ENCODE measurements around the gene CENPH.
"Not testable (repeated sequence)": the region's sequence is repeated elsewhere in the genome, so short reads cannot be mapped to it uniquely, and the experiment has no call there.

The CENPH gene, protein sequence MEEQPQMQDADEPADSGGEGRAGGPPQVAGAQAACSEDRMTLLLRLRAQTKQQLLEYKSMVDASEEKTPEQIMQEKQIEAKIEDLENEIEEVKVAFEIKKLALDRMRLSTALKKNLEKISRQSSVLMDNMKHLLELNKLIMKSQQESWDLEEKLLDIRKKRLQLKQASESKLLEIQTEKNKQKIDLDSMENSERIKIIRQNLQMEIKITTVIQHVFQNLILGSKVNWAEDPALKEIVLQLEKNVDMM

DNA sequence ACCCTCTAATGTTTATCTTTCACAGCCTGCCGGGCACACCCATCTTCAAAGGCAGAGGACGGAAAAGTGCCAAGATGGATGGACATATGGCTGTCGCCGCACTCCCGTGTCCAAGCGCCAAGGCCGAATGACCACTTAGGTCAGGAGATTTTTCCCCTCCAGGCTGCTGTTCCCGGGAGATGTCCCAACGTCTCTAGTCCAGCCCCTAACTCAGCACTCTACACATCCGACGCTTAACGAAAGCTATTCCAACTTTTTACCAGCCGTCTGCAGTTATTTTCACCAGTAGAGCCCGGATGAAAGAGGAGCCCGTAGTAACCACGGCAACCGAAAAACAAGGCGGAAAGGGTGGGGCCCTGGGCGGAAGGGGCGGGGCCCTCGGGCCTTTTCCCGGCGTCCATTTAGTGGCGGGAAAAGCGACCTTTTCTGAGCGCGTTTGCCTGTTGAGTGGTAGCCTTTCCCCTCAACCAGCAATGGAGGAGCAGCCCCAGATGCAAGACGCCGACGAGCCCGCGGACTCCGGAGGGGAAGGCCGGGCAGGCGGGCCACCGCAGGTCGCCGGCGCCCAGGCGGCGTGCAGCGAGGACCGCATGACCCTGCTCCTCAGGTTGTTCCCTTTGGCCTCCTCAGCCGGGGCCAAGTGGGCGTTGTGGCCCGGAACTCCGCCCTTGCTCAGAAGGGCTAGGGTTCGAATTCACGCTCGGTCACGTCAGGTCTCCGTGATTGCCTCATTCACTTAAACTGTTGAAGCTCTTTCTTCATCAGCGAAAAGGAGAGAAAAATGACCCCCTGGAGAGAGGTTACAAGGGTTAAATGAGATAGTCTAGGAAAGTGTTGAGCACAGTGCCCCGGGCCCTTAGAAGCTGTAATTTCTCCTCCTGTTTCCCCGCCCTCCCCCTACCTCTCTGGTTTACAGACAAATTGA is at the start of gene CENPH:
Gene CENPH (plus strand): TSS at position 422 of the 925 bp plus-strand sequence. CDS start 52 bp downstream, at position 474.
- peak; percentile 79 for DNase-seq (ENCODE audit: low spot score)

DNA sequence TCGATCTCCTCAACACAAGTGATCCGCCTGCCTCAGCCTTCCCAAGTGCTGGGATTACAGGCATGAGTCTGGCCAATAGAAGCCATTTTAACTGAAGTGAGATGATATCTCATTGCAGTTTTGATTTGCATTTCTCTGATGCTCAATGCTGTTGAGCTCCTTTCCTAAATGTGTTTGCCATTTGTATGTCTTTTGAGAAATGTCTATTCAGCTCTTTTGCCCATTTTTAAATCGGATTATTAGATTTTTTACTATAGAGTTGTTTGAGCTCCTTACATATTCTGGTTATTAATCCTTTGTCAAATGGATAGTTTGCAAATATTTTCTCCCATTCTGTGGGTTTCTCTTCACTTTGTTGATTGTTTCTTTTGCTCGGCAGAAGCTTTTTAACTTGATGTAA is 49.1 kb upstream of the CENPH start:
- DNase-seq (ENCODE audit: low spot score), result not testable (repeated sequence)

DNA sequence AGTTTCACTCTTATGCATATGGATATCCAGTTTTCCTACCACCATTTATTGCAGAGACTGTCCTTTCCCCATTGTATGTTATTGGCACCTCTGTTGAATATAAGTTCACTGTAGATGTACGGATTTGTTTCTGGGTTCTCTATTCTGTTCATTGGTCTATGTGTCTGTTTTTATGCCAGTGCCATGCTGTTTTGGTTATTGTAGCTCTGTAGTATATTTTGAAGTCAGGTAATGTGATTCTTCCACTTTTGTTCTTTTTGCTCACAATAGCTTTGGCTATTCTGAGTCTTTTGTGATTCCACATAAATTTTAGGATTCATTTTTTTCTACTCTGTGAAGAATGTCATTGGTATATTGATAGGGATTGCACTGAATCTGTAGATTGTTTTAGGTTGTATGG is 48.6 kb upstream of the CENPH start:
- no peak for DNase-seq (ENCODE audit: low spot score)

DNA sequence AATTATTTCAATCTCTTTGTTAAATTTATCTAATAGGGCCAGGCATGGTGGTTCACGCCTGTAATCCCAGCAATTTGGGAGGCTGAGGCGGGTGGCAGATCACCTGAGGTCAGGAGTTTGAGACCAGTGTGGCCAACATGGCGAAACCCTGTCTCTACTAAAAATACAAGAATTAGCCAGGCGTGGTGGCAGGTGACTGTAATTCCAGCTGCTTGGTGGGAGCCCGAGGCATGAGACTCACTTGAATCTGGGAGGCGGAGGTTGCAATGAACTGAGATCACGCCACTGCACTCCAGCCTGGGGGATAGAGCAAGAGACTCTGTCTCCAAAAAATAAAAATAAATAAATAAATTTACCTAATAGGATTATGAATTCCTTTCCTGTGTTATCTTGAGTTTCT is 40.8 kb upstream of the CENPH start:
- DNase-seq (ENCODE audit: low spot score), result not testable (repeated sequence)

DNA sequence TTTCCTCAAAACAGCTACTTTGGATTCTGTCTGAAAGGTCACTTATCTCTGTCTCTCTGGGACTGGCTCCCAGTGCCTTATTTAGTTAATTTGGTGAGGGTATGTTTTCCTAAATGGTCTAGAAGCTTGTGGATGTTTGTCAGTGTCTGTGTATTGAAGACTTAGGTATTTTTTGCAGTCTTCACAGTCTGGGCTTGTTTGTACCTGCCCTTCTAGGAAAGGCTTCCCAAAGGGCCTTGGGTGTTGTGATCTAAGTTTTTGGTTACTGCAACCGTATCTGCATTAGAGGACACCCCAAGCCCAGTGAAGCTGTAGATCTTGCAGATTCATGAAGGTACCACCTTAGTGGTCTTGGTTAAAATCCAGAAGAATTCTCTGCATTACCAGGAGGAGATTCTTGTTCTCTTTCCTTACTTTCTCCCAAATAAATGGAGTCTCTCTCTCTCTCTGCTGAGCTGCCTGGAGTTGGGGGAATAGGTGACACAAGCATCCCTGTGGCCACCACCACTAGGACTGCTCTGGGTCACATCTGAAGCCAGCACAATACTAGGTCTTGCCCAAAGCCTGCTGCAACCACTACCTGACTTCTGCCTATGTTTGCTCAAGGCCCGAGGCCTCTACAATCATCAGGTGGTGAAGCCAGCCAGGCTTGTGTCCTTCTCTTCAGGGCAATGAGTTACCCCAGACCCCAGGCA is 40.3 kb upstream of the CENPH start:
- DNase-seq (ENCODE audit: low spot score), result no peak

DNA sequence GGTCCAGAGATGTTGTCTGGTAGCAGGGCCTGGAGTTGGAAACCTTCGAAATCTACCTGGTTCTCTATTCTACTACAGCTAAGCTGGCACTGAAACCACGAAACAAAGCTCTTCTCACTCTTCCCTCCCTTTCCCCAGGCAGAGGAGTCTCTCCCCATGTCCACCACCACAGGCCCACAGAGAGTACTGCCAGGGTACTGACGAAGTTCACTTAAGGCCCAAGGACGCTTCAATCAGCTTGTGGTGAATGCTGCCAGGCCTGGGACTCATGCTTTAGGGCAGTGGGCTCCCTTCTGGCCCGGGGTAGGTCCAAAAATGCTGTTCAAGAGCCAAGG is 39.7 kb upstream of the CENPH start:
- DNase-seq (ENCODE audit: low spot score), result no peak

DNA sequence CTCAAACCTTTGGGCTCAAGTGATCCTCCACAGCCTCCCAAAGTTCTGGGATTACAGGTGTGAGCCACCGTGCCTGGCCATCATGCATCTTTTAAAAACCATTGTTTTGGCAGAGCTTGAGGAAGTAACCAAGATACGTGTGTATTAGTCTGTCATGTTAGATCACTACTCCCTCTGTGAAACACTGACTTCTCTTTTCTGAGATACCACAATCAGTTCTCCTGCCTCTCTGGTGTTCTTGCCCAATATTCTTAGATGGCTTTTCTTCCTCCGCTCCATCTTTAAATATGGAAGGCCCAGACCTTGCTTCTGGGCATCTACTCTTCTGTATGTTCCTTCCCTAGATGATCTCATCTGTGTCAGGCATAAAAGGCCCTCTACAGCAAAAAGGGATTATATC is 36.7 kb upstream of the CENPH start:
- DNase-seq (ENCODE audit: low spot score), result no peak

DNA sequence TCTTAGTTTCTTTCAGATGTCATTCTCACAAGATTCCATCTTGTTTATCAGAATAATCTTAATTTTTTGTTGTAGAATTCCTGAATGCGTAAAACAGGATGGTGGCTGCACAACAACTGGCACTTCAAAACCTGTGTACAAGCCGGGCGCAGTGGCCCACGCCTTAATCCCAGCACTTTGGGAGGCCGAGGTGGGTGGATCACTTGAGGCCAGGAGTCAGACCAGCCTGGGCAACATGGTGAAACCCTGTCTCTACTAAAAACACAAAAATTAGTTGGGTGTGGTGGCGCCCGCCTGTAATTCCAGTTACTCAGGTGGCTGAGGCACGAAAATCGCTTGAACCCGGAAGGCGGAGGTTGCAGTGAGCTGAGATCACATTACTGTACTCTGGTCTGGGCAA is 32.9 kb upstream of the CENPH start:
- no peak for DNase-seq (ENCODE audit: low spot score)

DNA sequence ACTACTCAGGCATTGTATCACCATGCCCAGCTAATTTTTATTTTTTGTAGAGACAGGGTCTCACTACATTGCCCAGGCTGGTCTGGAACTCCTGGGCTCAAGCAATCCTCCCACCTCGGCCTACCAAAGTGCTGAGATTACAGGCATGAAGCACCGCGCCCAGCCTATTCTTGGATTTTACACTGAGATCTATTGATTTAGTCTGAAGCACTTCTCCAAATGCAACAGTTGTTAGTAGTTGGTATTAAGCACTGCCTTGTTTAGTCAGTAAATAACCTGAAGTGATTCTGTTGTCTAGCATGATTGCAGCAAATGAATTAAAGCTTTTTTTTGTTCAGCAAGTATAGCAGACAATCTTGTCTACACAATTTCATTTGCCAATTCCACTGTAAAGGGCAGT is 31.3 kb upstream of the CENPH start:
- DNase-seq (ENCODE audit: low spot score), result no peak

DNA sequence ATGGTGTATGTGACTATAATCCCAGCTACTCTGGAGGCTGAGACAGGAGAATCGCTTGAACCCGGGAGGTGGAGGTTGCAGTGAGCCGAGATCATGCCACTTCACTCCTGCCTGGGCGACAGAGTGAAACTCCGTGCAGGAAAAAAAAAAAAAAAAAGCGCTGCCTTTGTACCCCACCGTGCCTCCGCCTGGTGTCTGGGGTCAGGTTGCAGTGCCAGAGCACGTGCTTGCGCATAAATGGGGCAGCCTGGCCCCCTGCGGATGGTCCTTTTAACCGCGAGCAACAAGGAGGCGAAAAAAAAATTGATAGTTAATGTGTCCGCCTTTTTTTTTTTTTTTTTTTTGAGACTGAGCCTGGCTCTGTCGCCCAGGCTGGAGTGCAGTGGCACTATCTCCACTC is 28.7 kb upstream of the CENPH start:
- DNase-seq (ENCODE audit: low spot score), result no peak

DNA sequence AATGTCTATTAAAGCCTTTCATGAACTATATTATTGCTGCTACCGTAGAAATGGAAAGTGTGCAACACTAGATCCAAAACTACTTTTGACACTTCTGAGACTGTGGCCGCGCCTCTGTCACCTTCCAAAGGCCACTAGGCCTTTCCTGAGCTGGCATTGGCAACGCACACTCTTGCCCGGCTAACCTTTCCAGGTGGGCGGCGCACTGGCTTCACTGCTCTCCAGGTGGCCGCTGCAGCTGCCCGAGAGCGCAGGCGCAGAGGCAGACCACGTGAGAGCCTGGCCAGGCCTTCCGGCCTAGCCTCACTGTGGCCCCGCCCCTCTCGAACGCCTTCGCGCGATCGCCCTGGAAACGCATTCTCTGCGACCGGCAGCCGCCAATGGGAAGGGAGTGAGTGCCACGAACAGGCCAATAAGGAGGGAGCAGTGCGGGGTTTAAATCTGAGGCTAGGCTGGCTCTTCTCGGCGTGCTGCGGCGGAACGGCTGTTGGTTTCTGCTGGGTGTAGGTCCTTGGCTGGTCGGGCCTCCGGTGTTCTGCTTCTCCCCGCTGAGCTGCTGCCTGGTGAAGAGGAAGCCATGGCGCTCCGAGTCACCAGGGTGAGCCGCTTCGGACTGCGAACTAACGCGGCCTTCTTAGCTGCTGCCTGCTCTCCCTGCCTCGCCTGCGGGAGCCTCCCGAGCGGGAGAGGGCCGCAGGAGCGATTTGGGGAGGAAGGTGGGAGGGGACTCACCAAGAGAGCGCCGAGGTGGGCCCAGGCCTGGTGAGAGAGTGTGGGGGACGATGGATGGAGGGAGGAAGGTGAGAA is 22.5 kb upstream of the CENPH start, which contains the start of gene CCNB1:
Gene CCNB1 (plus strand): TSS at position 465 of the 807 bp plus-strand sequence. CDS start 113 bp downstream, at position 578.
- DNase-seq (ENCODE audit: low spot score), result peak; percentile 96

DNA sequence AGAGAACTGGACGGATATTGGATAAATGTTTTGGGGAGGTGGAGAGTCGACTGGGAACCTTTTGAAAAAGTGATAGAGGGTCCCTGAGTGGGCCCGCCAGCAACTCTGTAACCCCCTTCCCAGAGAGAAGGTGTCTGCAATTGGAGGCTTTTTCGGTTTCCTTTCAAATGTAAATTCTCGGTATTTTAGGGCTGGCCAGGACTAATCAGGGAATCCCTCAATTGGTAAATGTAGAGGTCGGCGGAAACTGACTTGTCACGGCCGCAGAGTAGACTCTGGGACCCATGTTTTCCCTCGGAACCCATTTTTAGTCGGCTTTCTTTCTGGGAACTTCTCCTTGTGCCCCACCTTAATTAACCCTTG is 21.9 kb upstream of the CENPH start:
- DNase-seq (ENCODE audit: low spot score), result no peak

DNA sequence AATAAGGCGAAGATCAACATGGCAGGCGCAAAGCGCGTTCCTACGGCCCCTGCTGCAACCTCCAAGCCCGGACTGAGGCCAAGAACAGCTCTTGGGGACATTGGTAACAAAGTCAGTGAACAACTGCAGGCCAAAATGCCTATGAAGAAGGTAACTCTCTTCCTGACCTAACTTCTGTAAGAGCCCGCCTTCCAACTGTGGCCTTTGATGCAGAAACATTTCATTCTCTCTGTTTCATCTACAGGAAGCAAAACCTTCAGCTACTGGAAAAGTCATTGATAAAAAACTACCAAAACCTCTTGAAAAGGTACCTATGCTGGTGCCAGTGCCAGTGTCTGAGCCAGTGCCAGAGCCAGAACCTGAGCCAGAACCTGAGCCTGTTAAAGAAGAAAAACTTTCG is 21.5 kb upstream of the CENPH start:
- DNase-seq (ENCODE audit: low spot score), result no peak

DNA sequence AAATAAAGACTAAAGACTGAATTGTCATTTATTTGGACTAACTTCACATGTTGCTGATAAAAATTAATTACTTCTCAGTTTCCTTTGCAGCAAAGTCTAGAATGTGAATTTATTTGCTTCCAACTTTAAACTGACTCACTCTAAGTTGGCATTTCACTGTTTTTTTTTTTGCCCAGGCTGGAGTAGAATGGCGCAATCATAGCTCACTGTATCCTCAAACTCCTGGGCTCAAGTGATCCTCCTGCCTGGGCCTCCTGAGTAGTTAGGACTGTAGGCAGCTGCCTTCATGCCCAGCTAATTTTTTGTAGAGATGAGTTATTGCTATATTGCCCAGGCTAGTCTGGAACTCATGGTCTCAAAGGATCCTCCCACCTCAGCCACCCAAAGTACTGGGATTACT is 18.9 kb upstream of the CENPH start:
- no peak for DNase-seq (ENCODE audit: low spot score)

DNA sequence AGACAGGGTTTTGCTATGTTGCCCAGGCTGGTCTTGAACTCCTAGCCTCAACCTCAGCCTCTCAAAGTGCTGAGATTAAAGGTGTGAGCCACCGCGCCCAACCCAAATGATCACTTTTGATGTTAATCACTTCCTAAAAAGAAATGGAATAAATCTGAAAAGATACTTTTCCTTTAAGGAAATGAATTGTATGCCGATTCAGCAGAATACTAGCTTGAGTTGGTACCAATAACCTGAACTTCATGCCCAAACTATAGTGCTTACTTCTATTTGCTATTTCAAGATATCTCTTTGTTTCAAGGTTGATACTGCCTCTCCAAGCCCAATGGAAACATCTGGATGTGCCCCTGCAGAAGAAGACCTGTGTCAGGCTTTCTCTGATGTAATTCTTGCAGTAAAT is 18.4 kb upstream of the CENPH start:
- DNase-seq (ENCODE audit: low spot score), result no peak

DNA sequence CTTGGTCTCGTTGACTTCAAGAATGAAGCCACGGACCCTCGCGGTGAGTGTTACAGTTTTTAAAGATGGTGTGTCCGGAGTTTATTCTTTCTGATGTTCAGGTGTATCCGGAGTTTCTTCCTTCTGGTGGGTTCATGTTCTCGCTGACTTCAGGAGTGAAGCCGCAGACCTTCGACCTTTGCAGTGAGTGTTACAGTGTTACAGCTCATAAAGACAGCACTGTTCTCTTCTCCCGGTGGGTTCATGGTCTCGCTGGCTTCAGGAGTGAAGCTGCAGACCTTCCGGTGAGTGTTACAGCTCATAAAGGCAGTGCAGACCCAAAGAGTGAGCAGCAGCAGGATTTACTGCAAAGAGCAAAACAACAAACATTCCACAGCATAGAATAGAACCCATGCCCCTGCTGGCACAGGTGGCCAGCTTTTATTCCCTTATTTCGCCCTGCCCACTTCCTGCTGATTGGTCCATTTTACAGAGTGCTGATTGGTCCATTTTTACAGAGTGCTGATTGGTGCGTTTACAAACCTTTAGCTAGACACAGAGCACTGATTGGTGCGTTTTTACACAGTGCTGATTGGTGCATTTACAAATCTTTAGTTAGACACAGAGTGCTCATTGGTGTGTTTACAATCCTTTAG is 7.6 kb upstream of the CENPH start:
- not testable (repeated sequence) for DNase-seq (ENCODE audit: low spot score)

DNA sequence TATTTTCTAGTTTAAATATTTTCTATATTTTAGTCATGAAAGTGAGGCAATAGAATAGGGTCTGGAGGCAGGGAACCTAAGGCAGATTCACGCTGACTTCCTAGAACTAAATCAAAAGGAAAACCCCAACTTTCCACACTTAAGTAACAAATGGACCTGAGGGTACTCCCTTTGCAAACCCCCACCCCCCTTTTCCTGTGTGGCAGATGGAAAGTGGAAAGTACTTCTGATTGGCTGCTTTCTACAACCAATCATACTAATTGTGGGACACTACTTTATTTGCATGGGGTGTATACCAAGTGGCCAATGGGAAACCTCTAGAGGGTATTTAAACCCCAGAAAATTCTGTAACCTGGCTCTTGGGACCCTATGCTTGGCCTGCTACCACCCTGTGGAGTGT is 4.8 kb upstream of the CENPH start:
- DNase-seq (ENCODE audit: low spot score), result no peak

DNA sequence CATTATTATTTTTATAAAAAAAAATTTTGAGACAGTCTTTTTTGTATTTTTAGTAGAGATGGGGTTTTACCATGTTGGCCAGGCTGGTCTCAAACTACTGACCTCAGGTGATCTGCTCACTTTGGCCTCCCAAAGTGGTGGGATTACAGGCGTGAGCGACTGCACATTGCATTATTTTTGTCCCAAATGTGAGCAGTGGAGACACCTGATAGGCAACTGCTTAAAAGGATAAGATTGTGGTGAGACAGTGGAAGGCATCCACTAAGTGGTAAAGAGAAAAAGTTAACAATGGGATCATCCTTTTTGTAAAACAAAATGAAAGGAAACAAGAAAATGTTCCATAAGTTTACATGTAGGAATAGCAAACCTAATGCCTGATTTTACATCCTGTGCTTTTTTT is 2.0 kb upstream of the CENPH start:
- DNase-seq (ENCODE audit: low spot score), result no peak

DNA sequence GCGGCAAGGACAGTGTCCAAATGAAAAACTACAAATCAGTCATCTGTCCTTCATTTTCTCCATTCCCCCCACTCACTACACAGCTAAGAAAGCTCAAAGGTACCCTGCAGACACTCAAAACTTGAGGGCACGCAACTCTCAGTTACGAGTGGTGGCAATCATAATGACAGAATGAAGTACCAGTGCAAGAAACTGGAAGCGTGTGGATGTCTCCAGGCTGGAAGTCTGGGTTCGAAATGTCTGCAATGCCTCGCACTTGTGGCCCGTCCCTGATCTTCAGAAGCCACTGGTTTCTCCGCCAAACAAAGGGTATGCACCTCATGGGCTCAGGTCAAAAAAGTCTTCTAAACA is 597 bp upstream of the CENPH start:
- no peak for DNase-seq (ENCODE audit: low spot score)

DNA sequence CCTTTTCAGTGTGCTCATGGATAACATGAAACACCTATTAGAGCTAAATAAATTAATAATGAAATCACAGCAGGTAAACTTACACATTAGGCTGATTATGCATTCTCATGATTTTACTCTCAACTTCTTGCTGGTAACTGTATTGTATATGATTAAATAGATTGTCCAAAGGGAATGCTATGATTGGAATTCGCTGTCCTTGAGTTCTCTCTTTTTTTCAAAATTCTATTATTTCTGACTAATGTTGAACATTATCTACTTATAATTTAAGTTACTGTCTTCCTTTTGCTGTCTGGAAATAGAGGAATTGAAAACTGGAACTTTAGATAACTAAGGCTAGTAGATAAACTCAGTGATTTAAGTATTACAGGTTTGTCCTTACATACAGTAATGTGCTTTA is 13.1 kb downstream of the CENPH start:
- DNase-seq (ENCODE audit: low spot score), result no peak

DNA sequence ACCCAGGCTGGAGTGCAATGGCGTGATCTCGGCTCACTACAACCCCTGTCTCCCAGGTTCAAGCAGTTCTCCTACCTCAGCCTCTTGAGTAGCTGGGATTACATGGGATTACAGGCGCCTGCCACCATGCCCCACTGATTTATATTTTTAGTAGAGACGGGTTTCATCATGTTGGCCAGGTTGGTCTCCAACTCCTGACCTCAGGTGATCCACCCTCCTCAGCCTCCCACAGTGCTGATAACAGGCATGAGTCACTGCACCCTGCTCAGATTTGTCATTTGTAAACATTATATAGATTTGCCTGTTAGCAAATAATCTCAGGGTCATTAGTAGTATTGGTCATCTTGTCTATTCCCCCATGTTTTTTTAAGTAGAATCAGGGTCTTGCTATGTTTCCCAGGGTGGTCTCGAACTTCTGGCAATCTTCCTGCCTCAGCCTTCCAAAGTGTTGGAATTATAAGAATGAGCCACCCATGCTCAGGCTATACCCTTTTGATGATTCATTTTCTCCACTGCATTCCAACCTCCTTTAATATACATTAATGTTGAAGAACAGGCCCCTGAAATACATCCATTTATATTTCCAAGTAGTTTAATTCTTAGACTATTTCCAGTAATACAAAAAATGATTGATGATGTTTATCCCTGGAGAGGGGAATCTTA is 17.3 kb downstream of the CENPH start:
- no peak for DNase-seq (ENCODE audit: low spot score)

Data from HuH-7 (cell line).